Liver (tissue), 9 donors: Measurements from ENCODE around the gene KAT2A. TPM values are rescaled to one million over a fixed set of nuclear protein-coding genes. Genes with fewer than 3 reads are reported as not detected.
"Not testable (repeated sequence)": the region's sequence is repeated elsewhere in the genome, so short reads cannot be mapped to it uniquely, and the experiment has no call there.

Experiments
- DNase-seq: peaks from one replicate; pipeline ENCODE4 v3.0.0-alpha.2; 2017; ENCODE audit warnings: low spot score
- H3K27ac ChIP-seq, 2 donors: one replicate each; pipeline ENCODE4 v1.7.0; 2013; ENCODE audit warnings: inconsistent platforms in 2 of 2, low read length in 2 of 2, control low read depth in 1 of 2, low read depth in 1 of 2, mild to moderate bottlenecking in 1 of 2
- H3K27me3 ChIP-seq, 4 donors: one replicate each; pipeline versions ENCODE4 v1.6.1 to v1.7.0; 2013; ENCODE audit warnings: low read length in 3 of 4, inconsistent platforms in 1 of 4, mild to moderate bottlenecking in 1 of 4, moderate library complexity in 1 of 4; ENCODE audit not compliant: control insufficient read depth in 4 of 4, insufficient read depth in 4 of 4
- H3K36me3 ChIP-seq, 4 donors: one replicate each; pipeline versions ENCODE4 v1.6.1 to v1.7.0; 2013; ENCODE audit warnings: low read length in 3 of 4, mild to moderate bottlenecking in 3 of 4, low read depth in 1 of 4, moderate library complexity in 1 of 4; ENCODE audit not compliant: control insufficient read depth in 4 of 4, insufficient read depth in 3 of 4
- H3K4me1 ChIP-seq, 4 donors: one replicate each; pipeline versions ENCODE4 v1.6.1 to v1.7.0; 2013; ENCODE audit warnings: low read length in 3 of 4, mild to moderate bottlenecking in 3 of 4, moderate library complexity in 1 of 4; ENCODE audit not compliant: control insufficient read depth in 4 of 4, insufficient read depth in 4 of 4
- H3K4me3 ChIP-seq, 3 donors: one replicate each; pipeline versions ENCODE4 v1.6.1 to v1.7.0; 2013; ENCODE audit warnings: low read length in 3 of 3, control low read depth in 1 of 3, low read depth in 1 of 3, mild to moderate bottlenecking in 1 of 3
- H3K9ac ChIP-seq, 2 donors: one replicate each; pipeline ENCODE4 v1.7.0; 2013; ENCODE audit warnings: low read length in 2 of 2, mild to moderate bottlenecking in 2 of 2, moderate library complexity in 2 of 2, control low read depth in 1 of 2, low read depth in 1 of 2
- H3K9me3 ChIP-seq, 4 donors: one replicate each; pipeline versions ENCODE4 v1.6.1 to v1.7.0; 2013; ENCODE audit warnings: low read length in 3 of 4; ENCODE audit not compliant: control insufficient read depth in 4 of 4
- CTCF ChIP-seq: fragments of 150-350 bp; IDR thresholded peaks from 2 replicates; pipeline ENCODE4 v1.5.1; 2017; ENCODE audit warnings: improper control_type of control experiment, low read depth, low read length; ENCODE audit not compliant: missing input control
- EGR1 ChIP-seq, 2 donors: IDR thresholded peaks; 2 replicates each; pipeline ENCODE4 v1.6.1; 2016 to 2018; ENCODE audit warnings: antibody characterized with exemption in 2 of 2, low read depth in 2 of 2
- FOXA1 ChIP-seq: IDR thresholded peaks from 2 replicates; pipeline ENCODE4 v1.6.1; 2016; ENCODE audit warnings: antibody characterized with exemption
- FOXA2 ChIP-seq: IDR thresholded peaks from 2 replicates; pipeline ENCODE4 v1.6.1; 2016; ENCODE audit warnings: antibody characterized with exemption
- GABPA ChIP-seq, 2 donors: IDR thresholded peaks in 1 of 2; conservative IDR thresholded peaks in 1 of 2; 2 replicates each; pipeline ENCODE4 v1.6.1; 2016; ENCODE audit warnings: antibody characterized with exemption in 2 of 2, mild to moderate bottlenecking in 1 of 2, moderate library complexity in 1 of 2
- HNF4A ChIP-seq, 2 donors: conservative IDR thresholded peaks; 2 replicates each; pipeline ENCODE4 v1.6.1; 2016; ENCODE audit warnings: antibody characterized with exemption in 2 of 2, mild to moderate bottlenecking in 2 of 2
- HNF4G ChIP-seq: IDR thresholded peaks from 2 replicates; pipeline ENCODE4 v1.6.1; 2016; ENCODE audit warnings: antibody characterized with exemption
- JUND ChIP-seq, 2 donors: IDR thresholded peaks; 2 replicates each; pipeline ENCODE4 v1.6.1; 2016; ENCODE audit warnings: antibody characterized with exemption in 2 of 2
- MAX ChIP-seq: IDR thresholded peaks from 2 replicates; pipeline ENCODE4 v1.6.1; 2016; ENCODE audit warnings: antibody characterized with exemption
- NR2F2 ChIP-seq: IDR thresholded peaks from 2 replicates; pipeline ENCODE4 v1.6.1; 2016; ENCODE audit warnings: antibody characterized with exemption
- RAD21 ChIP-seq, 2 donors: IDR thresholded peaks; 2 replicates each; pipeline ENCODE4 v1.6.1; 2016; ENCODE audit warnings: antibody characterized with exemption in 2 of 2, mild to moderate bottlenecking in 2 of 2
- RXRA ChIP-seq, 2 donors: IDR thresholded peaks; 2 replicates each; pipeline ENCODE4 v1.6.1; 2017 to 2018; ENCODE audit warnings: antibody characterized with exemption in 2 of 2, mild to moderate bottlenecking in 1 of 2
- SP1 ChIP-seq: IDR thresholded peaks from 2 replicates; pipeline ENCODE4 v1.6.1; 2018; ENCODE audit warnings: antibody characterized with exemption, mild to moderate bottlenecking
- TAF1 ChIP-seq: conservative IDR thresholded peaks from 2 replicates; pipeline ENCODE4 v1.6.1; 2016; ENCODE audit warnings: antibody characterized with exemption, mild to moderate bottlenecking
- YY1 ChIP-seq: IDR thresholded peaks from 2 replicates; pipeline ENCODE4 v1.6.1; 2016; ENCODE audit warnings: antibody characterized with exemption, mild to moderate bottlenecking
- WGBS: extraction: QIAGEN DNeasy Blood & Tissue Kit; methylation state at CpG from one replicate; pipeline ENCODE4 v1.1.7; 2013; 5-methylcytosine and 5-hydroxymethylcytosine counted together
- polyA plus RNA-seq, 2 donors: library from polyadenylated mRNA; stranded (reverse) in 1 of 2; unstranded in 1 of 2; fragments of 200-250 nt in 1 of 2; fragments of >200 nt in 1 of 2; fragmentation: Nextera tagmentation in 1 of 2; extraction: Ambion mirVana in 1 of 2; gene quantifications; one replicate each; pipeline versions ENCODE4 v1.2.1 to v1.2.3, GENCODE V29; 2013 to 2015
- total RNA-seq, 2 donors: library from RNA; depleted of rRNA; stranded (reverse); fragments of >200 nt; gene quantifications; one replicate each; pipeline ENCODE4 v1.2.3, GENCODE V29; 2014
- TF ChIP-seq, protein P1 (sequence below): IDR thresholded peaks from 2 replicates; pipeline ENCODE4 v1.6.1; 2016; ENCODE audit warnings: antibody characterized with exemption
- TF ChIP-seq, protein P2 (sequence below): IDR thresholded peaks from 2 replicates; pipeline ENCODE4 v1.6.1; 2016; ENCODE audit warnings: antibody characterized with exemption
- TF ChIP-seq, protein P3 (sequence below): IDR thresholded peaks from 2 replicates; pipeline ENCODE4 v1.6.1; 2016; ENCODE audit warnings: antibody characterized with exemption, mild to moderate bottlenecking
- donor health status: healthy.
- donor health status: healthy.
- donor health status: healthy.
- donor health status: healthy.
- donor health status: healthy.

The KAT2A gene
- total and polyA plus RNA-seq, 4 donors: 5.1 to 14.4 (median 9.6) TPM

GRCh38 chr17:42146911-42147607, 25.9 kb upstream of the KAT2A start:
- Histone ChIP-seq H3K4me1 (peaks cover 0 to 6% (median 2%) of the 10 kb centered on the region in 4 donors), H3K4me3 (no peak overlapping the region), H3K27me3 (no peaks in the 10 kb centered on the region), H3K9ac (no peak overlapping the region), H3K9me3 (no peaks in the 10 kb centered on the region), H3K27ac (no peak overlapping the region), H3K36me3 (peaks cover 0 to 16% (median 8%) of the 10 kb centered on the region in 4 donors)
- DNase-seq: no peak
- 92% methylated on average over 13 of the region's 13 CpGs for WGBS
- TF ChIP-seq FOXA1 (no peak), NR2F2 (no peak), FOXA2 (no peak), EGR1 (IDR thresholded peaks at IDR 0.05; ENCODE audit: low read depth in 2 of 2) (no peak), SP1 (no peak), HNF4G (no peak), MAX (no peak), YY1 (no peak), GABPA (IDR thresholded peaks at IDR 0.05 in 1 of 2, conservative IDR thresholded peaks at IDR 0.05 in 1 of 2) (no peak), CTCF (no peak), HNF4A (conservative IDR thresholded peaks at IDR 0.05) (no peak), RAD21 (IDR thresholded peaks at IDR 0.05) (no peak), TAF1 (no peak), JUND (IDR thresholded peaks at IDR 0.05) (no peak), RXRA (IDR thresholded peaks at IDR 0.05) (no peak)
- TF ChIP-seq, protein P1, sequence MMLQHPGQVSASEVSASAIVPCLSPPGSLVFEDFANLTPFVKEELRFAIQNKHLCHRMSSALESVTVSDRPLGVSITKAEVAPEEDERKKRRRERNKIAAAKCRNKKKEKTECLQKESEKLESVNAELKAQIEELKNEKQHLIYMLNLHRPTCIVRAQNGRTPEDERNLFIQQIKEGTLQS: no peak
- TF ChIP-seq, protein P2, sequence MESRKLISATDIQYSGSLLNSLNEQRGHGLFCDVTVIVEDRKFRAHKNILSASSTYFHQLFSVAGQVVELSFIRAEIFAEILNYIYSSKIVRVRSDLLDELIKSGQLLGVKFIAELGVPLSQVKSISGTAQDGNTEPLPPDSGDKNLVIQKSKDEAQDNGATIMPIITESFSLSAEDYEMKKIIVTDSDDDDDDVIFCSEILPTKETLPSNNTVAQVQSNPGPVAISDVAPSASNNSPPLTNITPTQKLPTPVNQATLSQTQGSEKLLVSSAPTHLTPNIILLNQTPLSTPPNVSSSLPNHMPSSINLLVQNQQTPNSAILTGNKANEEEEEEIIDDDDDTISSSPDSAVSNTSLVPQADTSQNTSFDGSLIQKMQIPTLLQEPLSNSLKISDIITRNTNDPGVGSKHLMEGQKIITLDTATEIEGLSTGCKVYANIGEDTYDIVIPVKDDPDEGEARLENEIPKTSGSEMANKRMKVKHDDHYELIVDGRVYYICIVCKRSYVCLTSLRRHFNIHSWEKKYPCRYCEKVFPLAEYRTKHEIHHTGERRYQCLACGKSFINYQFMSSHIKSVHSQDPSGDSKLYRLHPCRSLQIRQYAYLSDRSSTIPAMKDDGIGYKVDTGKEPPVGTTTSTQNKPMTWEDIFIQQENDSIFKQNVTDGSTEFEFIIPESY: no peak
- TF ChIP-seq, protein P3, sequence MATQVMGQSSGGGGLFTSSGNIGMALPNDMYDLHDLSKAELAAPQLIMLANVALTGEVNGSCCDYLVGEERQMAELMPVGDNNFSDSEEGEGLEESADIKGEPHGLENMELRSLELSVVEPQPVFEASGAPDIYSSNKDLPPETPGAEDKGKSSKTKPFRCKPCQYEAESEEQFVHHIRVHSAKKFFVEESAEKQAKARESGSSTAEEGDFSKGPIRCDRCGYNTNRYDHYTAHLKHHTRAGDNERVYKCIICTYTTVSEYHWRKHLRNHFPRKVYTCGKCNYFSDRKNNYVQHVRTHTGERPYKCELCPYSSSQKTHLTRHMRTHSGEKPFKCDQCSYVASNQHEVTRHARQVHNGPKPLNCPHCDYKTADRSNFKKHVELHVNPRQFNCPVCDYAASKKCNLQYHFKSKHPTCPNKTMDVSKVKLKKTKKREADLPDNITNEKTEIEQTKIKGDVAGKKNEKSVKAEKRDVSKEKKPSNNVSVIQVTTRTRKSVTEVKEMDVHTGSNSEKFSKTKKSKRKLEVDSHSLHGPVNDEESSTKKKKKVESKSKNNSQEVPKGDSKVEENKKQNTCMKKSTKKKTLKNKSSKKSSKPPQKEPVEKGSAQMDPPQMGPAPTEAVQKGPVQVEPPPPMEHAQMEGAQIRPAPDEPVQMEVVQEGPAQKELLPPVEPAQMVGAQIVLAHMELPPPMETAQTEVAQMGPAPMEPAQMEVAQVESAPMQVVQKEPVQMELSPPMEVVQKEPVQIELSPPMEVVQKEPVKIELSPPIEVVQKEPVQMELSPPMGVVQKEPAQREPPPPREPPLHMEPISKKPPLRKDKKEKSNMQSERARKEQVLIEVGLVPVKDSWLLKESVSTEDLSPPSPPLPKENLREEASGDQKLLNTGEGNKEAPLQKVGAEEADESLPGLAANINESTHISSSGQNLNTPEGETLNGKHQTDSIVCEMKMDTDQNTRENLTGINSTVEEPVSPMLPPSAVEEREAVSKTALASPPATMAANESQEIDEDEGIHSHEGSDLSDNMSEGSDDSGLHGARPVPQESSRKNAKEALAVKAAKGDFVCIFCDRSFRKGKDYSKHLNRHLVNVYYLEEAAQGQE: no peak

DNA sequence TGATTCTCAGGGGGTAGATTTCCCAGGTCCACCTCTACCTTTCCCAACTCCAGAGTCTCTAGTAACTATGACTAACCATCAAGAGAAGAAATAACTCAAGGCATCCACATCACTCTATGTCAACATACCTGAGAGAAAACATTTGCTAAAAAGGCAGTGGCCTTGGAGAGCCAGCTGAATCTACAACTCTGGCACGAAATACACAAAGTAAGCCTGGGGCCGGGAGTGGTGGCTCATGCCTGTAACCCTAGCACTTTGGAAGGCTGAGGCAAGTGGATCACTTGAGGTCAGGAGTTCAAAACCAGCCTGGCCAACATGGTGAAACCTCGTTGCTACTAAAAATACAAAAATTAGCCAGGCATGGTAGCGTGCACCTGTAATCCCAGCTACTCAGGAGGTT, 22.0 kb upstream of the KAT2A start:
- 85% methylated on average over 4 of the region's 4 CpGs for WGBS

More for the DNA sequence above, 22.0 kb upstream of the KAT2A start:
- H3K36me3 ChIP-seq: peaks cover 5 to 10% (median 9%) of the 10 kb centered on the region in 4 donors
- not testable (repeated sequence) for DNase-seq, H3K27ac ChIP-seq, H3K9me3 ChIP-seq, H3K9ac ChIP-seq, H3K4me3 ChIP-seq, H3K27me3 ChIP-seq
- H3K4me1 ChIP-seq: peaks cover 0 to 15% (median 4%) of the 10 kb centered on the region in 4 donors
